Measurements from ENCODE around the gene MAGEB2.

The MAGEB2 gene

DNA sequence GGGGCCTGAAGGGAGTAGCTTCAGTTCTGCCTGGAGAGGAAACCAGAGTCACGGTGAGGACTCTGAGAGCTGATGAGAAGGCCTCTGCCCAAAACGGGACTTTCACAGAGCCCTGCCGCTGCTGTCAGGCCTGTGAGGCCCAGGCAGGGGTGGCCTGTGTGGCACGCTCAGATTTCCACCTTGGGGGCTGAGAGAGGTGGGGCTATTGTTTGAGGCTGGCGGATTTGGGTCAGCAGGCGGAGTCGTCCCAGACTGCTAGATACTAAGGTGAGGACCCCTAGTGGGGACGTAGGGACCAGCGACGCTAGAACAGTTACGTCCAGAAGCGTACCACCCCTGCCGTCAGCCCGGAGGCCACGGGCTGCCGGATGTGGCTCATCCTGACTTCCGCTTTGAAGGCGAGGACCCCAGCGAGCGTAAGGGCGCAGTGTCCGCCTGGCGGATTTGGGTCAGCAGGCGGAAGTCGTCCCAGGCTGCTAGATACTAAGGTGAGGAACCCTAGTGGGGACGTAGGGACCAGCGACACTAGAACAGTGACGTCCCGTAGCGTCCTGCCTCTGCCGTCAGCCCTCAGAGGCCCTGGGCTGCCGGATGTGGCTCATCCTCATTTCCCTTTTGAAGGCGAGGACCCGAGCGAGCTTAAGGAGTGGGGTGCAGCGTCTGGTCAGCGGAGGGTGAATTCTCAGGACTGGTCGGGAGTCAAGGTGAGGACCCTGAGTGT is 31.6 kb downstream of the MAGEB2 start, which contains the start of gene MAGEB1:
Gene MAGEB1, plus strand, starts transcription at position 378 of the 721 bp plus-strand sequence. CDS start 3,348 bp downstream, outside the sequence.
- TF ChIP-seq, protein P1, sequence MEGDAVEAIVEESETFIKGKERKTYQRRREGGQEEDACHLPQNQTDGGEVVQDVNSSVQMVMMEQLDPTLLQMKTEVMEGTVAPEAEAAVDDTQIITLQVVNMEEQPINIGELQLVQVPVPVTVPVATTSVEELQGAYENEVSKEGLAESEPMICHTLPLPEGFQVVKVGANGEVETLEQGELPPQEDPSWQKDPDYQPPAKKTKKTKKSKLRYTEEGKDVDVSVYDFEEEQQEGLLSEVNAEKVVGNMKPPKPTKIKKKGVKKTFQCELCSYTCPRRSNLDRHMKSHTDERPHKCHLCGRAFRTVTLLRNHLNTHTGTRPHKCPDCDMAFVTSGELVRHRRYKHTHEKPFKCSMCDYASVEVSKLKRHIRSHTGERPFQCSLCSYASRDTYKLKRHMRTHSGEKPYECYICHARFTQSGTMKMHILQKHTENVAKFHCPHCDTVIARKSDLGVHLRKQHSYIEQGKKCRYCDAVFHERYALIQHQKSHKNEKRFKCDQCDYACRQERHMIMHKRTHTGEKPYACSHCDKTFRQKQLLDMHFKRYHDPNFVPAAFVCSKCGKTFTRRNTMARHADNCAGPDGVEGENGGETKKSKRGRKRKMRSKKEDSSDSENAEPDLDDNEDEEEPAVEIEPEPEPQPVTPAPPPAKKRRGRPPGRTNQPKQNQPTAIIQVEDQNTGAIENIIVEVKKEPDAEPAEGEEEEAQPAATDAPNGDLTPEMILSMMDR (conservative IDR thresholded peaks at IDR 0.05), result no peak; the same call in 1 of the 2 replicates
- no peak for TF ChIP-seq ZFX (IDR thresholded peaks at IDR 0.05)
- no peak within 1 kb of the TSS for H3K27ac ChIP-seq

DNA sequence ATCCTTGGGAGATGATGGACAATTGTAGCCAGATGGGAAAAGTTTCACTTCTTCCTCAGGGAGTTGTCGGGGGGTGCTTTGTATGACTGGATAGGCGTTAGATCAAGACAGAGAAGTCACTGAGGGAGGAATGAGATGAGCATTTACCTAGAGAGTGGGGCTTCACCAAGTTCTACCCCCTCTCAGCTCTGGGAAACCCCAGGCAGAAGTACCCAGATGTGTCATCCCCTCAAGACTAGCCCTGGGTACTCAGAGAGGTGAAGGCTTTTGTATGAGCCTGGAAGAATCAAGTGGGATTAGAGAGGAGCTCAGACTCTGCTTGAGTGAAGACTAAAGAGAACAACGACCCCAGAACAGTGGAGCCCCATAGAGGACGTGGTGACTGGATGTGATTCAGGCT is 33.5 kb downstream of the MAGEB2 start:
- no peak overlapping the region for H3K27ac ChIP-seq
- no peak for TF ChIP-seq ZFX (IDR thresholded peaks at IDR 0.05)
- TF ChIP-seq, protein P1 (conservative IDR thresholded peaks at IDR 0.05), result no peak

DNA sequence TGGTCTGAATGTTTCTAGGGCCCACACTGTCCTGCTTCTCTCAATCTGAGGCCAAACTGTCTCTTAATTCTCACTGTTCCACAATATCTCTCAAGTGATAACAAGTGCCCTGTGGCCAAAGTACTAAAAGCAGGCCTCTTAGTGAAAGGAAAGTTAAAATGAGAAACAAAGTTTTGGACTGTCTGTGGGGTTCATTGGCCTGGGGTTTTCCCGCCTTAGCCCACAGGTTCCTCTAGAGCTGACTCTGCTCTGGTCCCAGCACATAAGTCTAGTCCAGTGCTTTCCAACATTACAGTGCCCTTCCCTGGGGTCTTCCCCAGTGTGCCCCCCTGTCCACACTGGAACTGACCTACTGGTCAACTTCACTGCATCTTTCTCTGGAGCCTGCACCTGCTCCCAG is 37.9 kb downstream of the MAGEB2 start:
- no peak overlapping the region for H3K27ac ChIP-seq
- no peak for TF ChIP-seq ZFX (IDR thresholded peaks at IDR 0.05)
- TF ChIP-seq, protein P1 (conservative IDR thresholded peaks at IDR 0.05), result no peak

DNA sequence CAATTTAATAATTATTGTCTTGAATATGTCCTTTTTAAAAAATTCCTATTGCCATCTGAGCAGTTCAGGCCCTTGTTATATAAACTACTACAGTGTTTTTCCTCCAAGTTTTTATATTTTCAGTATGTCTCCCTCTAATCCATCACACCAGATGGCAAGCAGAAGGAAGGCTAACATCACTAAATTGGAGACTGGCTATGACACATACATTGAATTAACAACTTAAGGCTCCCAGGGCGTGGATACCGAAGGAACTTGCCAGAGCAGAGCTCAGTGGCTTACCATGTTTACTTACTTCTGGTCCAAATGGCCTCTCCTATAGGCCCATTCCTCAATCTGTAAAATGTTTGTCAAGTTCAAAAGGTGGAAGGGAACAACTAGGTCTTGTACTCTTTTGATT is 44.6 kb downstream of the MAGEB2 start:
- TF ChIP-seq, protein P1 (conservative IDR thresholded peaks at IDR 0.05), result no peak
- no peak for TF ChIP-seq ZFX (IDR thresholded peaks at IDR 0.05)
- H3K27ac ChIP-seq, result no peak overlapping the region

DNA sequence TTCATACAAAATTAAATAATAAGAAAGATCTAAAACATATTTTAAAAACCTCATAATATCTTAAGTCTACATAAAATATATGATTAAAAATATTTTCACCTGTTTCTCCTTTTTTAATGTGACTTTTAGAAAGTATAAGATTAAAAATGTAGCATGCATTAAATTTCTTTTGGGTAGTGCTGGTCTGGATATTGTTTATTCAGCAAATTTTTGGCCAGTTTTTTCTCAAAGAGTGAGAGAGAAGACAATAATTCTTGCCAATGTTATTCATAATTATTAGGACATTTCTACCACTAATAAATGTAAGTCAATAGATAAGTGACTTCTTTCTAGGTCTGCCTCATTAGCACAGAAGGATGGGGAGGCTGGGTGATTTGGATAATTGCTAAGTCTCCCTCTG is 45.6 kb downstream of the MAGEB2 start:
- TF ChIP-seq, protein P1 (conservative IDR thresholded peaks at IDR 0.05), result no peak
- TF ChIP-seq ZFX (IDR thresholded peaks at IDR 0.05), result no peak

DNA sequence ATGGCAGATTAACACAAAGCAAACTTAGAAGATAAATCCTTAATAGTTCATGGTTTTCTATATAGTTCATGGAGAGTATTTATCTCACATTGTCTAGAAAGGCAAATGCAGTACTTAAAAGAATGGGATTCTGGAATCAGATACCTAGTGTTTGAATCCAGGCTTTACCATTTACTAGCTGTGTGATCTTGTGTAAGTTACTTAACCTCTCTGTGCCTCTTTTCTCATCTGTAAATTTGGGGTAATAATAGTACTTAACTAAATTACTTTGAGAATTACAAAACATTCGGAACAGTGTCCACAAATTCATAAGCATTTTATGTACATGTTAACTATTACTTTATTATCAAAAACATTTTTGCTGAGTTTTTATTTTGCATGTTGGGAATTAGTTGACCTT is 47.4 kb downstream of the MAGEB2 start:
- TF ChIP-seq, protein P1 (conservative IDR thresholded peaks at IDR 0.05), result no peak
- TF ChIP-seq ZFX (IDR thresholded peaks at IDR 0.05), result no peak
- H3K27ac ChIP-seq, result no peak overlapping the region

More for the DNA sequence above, 45.6 kb downstream of the MAGEB2 start:
- H3K27ac ChIP-seq, result no peak overlapping the region
